Measurements from ENCODE around the gene MSH5. TPM values are rescaled to one million over a fixed set of nuclear protein-coding genes. Genes with fewer than 3 reads are reported as not detected.

The MSH5 gene
- polyA plus RNA-seq, 3 donors = 0.58 to 31.2 (median 1.9) TPM

DNA sequence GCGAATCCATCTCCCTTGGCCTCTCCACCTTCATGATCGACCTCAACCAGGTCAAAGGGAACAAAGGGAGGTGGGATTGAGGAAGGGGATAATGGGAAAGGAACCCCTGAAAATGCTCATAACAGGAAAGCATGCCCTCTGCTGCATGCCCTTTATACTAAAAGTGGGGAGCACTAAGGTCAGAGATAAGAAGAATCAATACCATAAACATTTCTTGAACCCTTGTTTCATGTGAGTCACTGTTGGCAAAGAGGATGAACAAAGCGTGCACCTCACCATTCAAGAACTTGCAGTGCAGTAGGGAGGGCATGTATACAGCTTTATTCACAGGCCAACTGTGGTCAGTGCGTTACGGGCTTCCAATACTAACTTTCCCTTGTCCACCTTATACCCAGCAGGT lies 21.0 kb downstream of the MSH5 start:
- H3K4me3 Mint-ChIP-seq = no peak overlapping the region
- H3K9me3 ChIP-seq (replicated peaks in 1 of 2; ENCODE audit: control insufficient read depth in 1 of 2, insufficient read depth in 1 of 2, low read length in 2 of 2) = no peaks in the 10 kb centered on the region
- no peaks in the 10 kb centered on the region for H3K79me2 ChIP-seq (ENCODE audit: insufficient read depth, low read length)
- intact Hi-C loops (cut with micrococcal nuclease) = no loop called here
- H2AFZ ChIP-seq (ENCODE audit: insufficient read depth, low read depth, low read length, poor library complexity, severe bottlenecking) = no peak overlapping the region
- peak overlapping the region in 3 of 7 donors; percentile 10 to 54 (median 37) for H3K27ac Mint-ChIP-seq
- no peaks in the 10 kb centered on the region for H3K4me1 ChIP-seq (ENCODE audit: control insufficient read depth in 1 of 2, insufficient read depth in 2 of 2, low read length in 2 of 2)
- no peak overlapping the region for H3K4me3 ChIP-seq (replicated peaks in 1 of 3; ENCODE audit: low read depth in 2 of 3, low read length in 3 of 3)
- WGBS (ENCODE audit: insufficient coverage) = 100% methylated on average over 1 of the region's 5 CpGs
- no peaks in the 10 kb centered on the region for H3K4me1 Mint-ChIP-seq
- no peak for DNase-seq
- peaks cover 18 to 50% of the 10 kb centered on the region in 2 donors for H3K36me3 ChIP-seq (replicated peaks in 1 of 2; ENCODE audit: control insufficient read depth in 1 of 2, insufficient read depth in 2 of 2, low read length in 2 of 2)
- H3K27ac ChIP-seq (ENCODE audit: low read depth in 1 of 2, low read length in 2 of 2) = no peak overlapping the region
- no peak overlapping the region for H3K4me2 ChIP-seq (replicated peaks; ENCODE audit: extremely low read depth, low read length, poor library complexity, severe bottlenecking)
- no peaks in the 10 kb centered on the region for H3K9me3 Mint-ChIP-seq
- H3K27me3 Mint-ChIP-seq (ENCODE audit: low read depth in 3 of 3) = peaks cover 1 to 4% (median 1%) of the 10 kb centered on the region in 3 donors
- peaks cover 37 to 56% of the 10 kb centered on the region in 2 donors for H3K36me3 Mint-ChIP-seq
- H3K9ac ChIP-seq (ENCODE audit: insufficient read depth, low read length, poor library complexity, severe bottlenecking) = no peak overlapping the region
- no peaks in the 10 kb centered on the region for H3K27me3 ChIP-seq (ENCODE audit: control insufficient read depth in 2 of 2, insufficient read depth in 2 of 2, low read length in 2 of 2)
- no peaks in the 10 kb centered on the region for H4K20me1 ChIP-seq (ENCODE audit: insufficient read depth, low read length)
- TF ChIP-seq, protein P1, sequence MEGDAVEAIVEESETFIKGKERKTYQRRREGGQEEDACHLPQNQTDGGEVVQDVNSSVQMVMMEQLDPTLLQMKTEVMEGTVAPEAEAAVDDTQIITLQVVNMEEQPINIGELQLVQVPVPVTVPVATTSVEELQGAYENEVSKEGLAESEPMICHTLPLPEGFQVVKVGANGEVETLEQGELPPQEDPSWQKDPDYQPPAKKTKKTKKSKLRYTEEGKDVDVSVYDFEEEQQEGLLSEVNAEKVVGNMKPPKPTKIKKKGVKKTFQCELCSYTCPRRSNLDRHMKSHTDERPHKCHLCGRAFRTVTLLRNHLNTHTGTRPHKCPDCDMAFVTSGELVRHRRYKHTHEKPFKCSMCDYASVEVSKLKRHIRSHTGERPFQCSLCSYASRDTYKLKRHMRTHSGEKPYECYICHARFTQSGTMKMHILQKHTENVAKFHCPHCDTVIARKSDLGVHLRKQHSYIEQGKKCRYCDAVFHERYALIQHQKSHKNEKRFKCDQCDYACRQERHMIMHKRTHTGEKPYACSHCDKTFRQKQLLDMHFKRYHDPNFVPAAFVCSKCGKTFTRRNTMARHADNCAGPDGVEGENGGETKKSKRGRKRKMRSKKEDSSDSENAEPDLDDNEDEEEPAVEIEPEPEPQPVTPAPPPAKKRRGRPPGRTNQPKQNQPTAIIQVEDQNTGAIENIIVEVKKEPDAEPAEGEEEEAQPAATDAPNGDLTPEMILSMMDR (IDR thresholded peaks at IDR 0.05) = no peak

DNA sequence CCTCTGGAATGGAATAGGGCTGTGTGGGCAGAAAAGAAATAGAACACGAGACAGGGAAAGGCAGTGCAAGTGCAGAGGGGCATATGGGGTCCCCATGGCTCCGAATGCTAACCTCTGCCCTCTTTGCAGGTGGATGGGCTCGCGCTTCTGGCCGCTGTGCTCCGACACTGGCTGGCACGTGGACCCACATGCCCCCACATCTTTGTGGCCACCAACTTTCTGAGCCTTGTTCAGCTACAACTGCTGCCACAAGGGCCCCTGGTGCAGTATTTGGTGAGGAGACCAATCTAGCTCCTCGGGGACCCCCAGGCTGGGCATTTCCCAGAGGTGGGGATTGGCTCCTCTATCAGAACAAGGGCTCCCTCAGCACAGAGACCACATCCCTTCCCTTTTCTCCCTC lies 21.5 kb downstream of the MSH5 start:
- Histone ChIP-seq H3K4me2 (replicated peaks; ENCODE audit: extremely low read depth, low read length, poor library complexity, severe bottlenecking) (no peak overlapping the region), H3K79me2 (ENCODE audit: insufficient read depth, low read length) (no peaks in the 10 kb centered on the region), H3K4me3 (replicated peaks in 1 of 3; ENCODE audit: low read depth in 2 of 3, low read length in 3 of 3) (no peak overlapping the region), H4K20me1 (ENCODE audit: insufficient read depth, low read length) (no peaks in the 10 kb centered on the region), H3K4me1 (ENCODE audit: control insufficient read depth in 1 of 2, insufficient read depth in 2 of 2, low read length in 2 of 2) (no peaks in the 10 kb centered on the region), H3K27ac (ENCODE audit: low read depth in 1 of 2, low read length in 2 of 2) (no peak overlapping the region), H3K36me3 (replicated peaks in 1 of 2; ENCODE audit: control insufficient read depth in 1 of 2, insufficient read depth in 2 of 2, low read length in 2 of 2) (peaks cover 18 to 50% of the 10 kb centered on the region in 2 donors), H3K9me3 (replicated peaks in 1 of 2; ENCODE audit: control insufficient read depth in 1 of 2, insufficient read depth in 1 of 2, low read length in 2 of 2) (no peaks in the 10 kb centered on the region), H3K9ac (ENCODE audit: insufficient read depth, low read length, poor library complexity, severe bottlenecking) (no peak overlapping the region), H2AFZ (ENCODE audit: insufficient read depth, low read depth, low read length, poor library complexity, severe bottlenecking) (no peak overlapping the region), H3K27me3 (ENCODE audit: control insufficient read depth in 2 of 2, insufficient read depth in 2 of 2, low read length in 2 of 2) (no peaks in the 10 kb centered on the region)
- H3K36me3 Mint-ChIP-seq = peaks cover 37 to 56% of the 10 kb centered on the region in 2 donors
- TF ChIP-seq, protein P1 (IDR thresholded peaks at IDR 0.05) = no peak
- peaks cover 1 to 10% (median 1%) of the 10 kb centered on the region in 3 donors for H3K27me3 Mint-ChIP-seq (ENCODE audit: low read depth in 3 of 3)
- 93% methylated on average over 6 of the region's 8 CpGs for WGBS (ENCODE audit: insufficient coverage)
- no peak overlapping the region for H3K4me3 Mint-ChIP-seq
- no peak for DNase-seq
- no peaks in the 10 kb centered on the region for H3K9me3 Mint-ChIP-seq
- intact Hi-C loops (cut with micrococcal nuclease) = no loop called here
- no peaks in the 10 kb centered on the region for H3K4me1 Mint-ChIP-seq
- H3K27ac Mint-ChIP-seq = no peak overlapping the region
